HEK293 (cell line): Measurements from ENCODE around the gene CCT8.

ENCODE experiments used
- CTCF ChIA-PET: fragments of 350-600 bp; formaldehyde crosslinking; extraction: SDS; loops from one replicate; lab custom pipeline; 2021; ENCODE audit warnings: antibody characterized with exemption; lab: Yijun Ruan, JAX
- POLR2A ChIA-PET: fragments of 300-600 bp; formaldehyde crosslinking; extraction: SDS; loops from one replicate; lab custom pipeline; 2020; ENCODE audit warnings: antibody characterized with exemption, inconsistent platforms; lab: Yijun Ruan, JAX
- H3K27ac ChIP-seq: fragments of 200-500 bp; sonication (Bioruptor generic); 2 replicates; pipeline ENCODE4 v1.5.1; 2014; ENCODE audit warnings: low read depth, low read length, control low read depth, inconsistent platforms; ENCODE audit errors: extremely low read depth
- H3K36me3 ChIP-seq, 2 experiments: fragments of 200-500 bp in 1 of 2; sonication (Bioruptor generic) in 1 of 2; 1 replicate in 1 of 2; 2 replicates in 1 of 2; pipeline ENCODE4 v1.5.1; 2014 to 2017; ENCODE audit warnings: inconsistent platforms in 2 of 2, low read length in 2 of 2; ENCODE audit not compliant: control insufficient read depth in 2 of 2, insufficient read depth in 1 of 2
- H3K4me1 ChIP-seq: fragments of 200-500 bp; sonication (Bioruptor generic); 2 replicates; pipeline ENCODE4 v1.5.1; 2014; ENCODE audit warnings: mild to moderate bottlenecking, low read length, inconsistent platforms; ENCODE audit not compliant: control insufficient read depth, insufficient read depth
- H3K4me3 ChIP-seq: 2 replicates; pipeline ENCODE4 v1.5.1; 2011; ENCODE audit warnings: low read depth, mild to moderate bottlenecking, control low read depth, low read length, moderate library complexity
- H3K9me3 ChIP-seq: fragments of 200-500 bp; sonication (Bioruptor generic); 2 replicates; pipeline ENCODE4 v1.5.1; 2014; ENCODE audit warnings: low read depth, low read length, inconsistent platforms; ENCODE audit not compliant: control insufficient read depth, insufficient read depth
- FEZF1 ChIP-seq: fragments of 450-650 bp; formaldehyde crosslinking; IDR thresholded peaks from 2 replicates; pipeline ENCODE4 v1.5.1; 2016; ENCODE audit warnings: missing biosample characterization, missing genetic modification characterization
- MZF1 ChIP-seq: fragments of 450-650 bp; formaldehyde crosslinking; IDR thresholded peaks from 2 replicates; pipeline ENCODE4 v1.5.1; 2017; ENCODE audit warnings: missing biosample characterization, missing genetic modification characterization, borderline replicate concordance
- OSR2 ChIP-seq: fragments of 450-650 bp; formaldehyde crosslinking; IDR thresholded peaks from 2 replicates; pipeline ENCODE4 v1.5.1; 2016; ENCODE audit warnings: missing biosample characterization, missing genetic modification characterization
- PRDM6 ChIP-seq: fragments of 450-650 bp; formaldehyde crosslinking; IDR thresholded peaks from 2 replicates; pipeline ENCODE4 v1.5.1; 2017; ENCODE audit warnings: missing biosample characterization, missing genetic modification characterization
- REPIN1 ChIP-seq: fragments of 450-650 bp; formaldehyde crosslinking; IDR thresholded peaks from 2 replicates; pipeline ENCODE4 v1.5.1; 2017; ENCODE audit warnings: missing biosample characterization, missing genetic modification characterization, low read depth
- WT1 ChIP-seq: fragments of 450-650 bp; formaldehyde crosslinking; IDR thresholded peaks from 2 replicates; pipeline ENCODE4 v1.5.1; 2016; ENCODE audit warnings: missing biosample characterization, missing genetic modification characterization
- YY2 ChIP-seq: fragments of 450-650 bp; formaldehyde crosslinking; IDR thresholded peaks from 2 replicates; pipeline ENCODE4 v1.5.1; 2016; ENCODE audit warnings: missing biosample characterization, missing genetic modification characterization
- ZIC2 ChIP-seq: fragments of 450-650 bp; formaldehyde crosslinking; IDR thresholded peaks from 2 replicates; pipeline ENCODE4 v1.5.1; 2016; ENCODE audit warnings: missing biosample characterization, missing genetic modification characterization
- ZNF324 ChIP-seq: fragments of 450-650 bp; formaldehyde crosslinking; IDR thresholded peaks from 2 replicates; pipeline ENCODE4 v1.5.1; 2016; ENCODE audit warnings: missing biosample characterization, missing genetic modification characterization
- ZNF341 ChIP-seq: fragments of 450-650 bp; formaldehyde crosslinking; IDR thresholded peaks from 2 replicates; pipeline ENCODE4; 2016; ENCODE audit warnings: low read depth, missing biosample characterization, missing genetic modification characterization
- ZNF354C ChIP-seq: fragments of 450-650 bp; formaldehyde crosslinking; IDR thresholded peaks from 2 replicates; pipeline ENCODE4 v1.5.1; 2016; ENCODE audit warnings: missing biosample characterization, missing genetic modification characterization, low read depth, borderline replicate concordance
- ZNF394 ChIP-seq: fragments of 450-650 bp; formaldehyde crosslinking; IDR thresholded peaks from 2 replicates; pipeline ENCODE4 v1.5.1; 2016; ENCODE audit warnings: missing biosample characterization, missing genetic modification characterization, mild to moderate bottlenecking, moderate library complexity, borderline replicate concordance
- ZNF521 ChIP-seq: fragments of 450-650 bp; formaldehyde crosslinking; IDR thresholded peaks from 2 replicates; pipeline ENCODE4 v1.5.1; 2017; ENCODE audit warnings: missing biosample characterization, mild to moderate bottlenecking, missing genetic modification characterization
- ZNF560 ChIP-seq: fragments of 450-650 bp; formaldehyde crosslinking; IDR thresholded peaks from 2 replicates; pipeline ENCODE4 v1.5.1; 2017; ENCODE audit warnings: missing biosample characterization, missing genetic modification characterization, borderline replicate concordance
- ZNF580 ChIP-seq: fragments of 450-650 bp; formaldehyde crosslinking; IDR thresholded peaks from 2 replicates; pipeline ENCODE4 v1.5.1; 2016; ENCODE audit warnings: missing biosample characterization, missing genetic modification characterization
- ZNF777 ChIP-seq: fragments of 450-650 bp; formaldehyde crosslinking; IDR thresholded peaks from 2 replicates; pipeline ENCODE4 v1.5.1; 2017; ENCODE audit warnings: missing biosample characterization, missing genetic modification characterization, borderline replicate concordance
- ZNF791 ChIP-seq: fragments of 450-650 bp; formaldehyde crosslinking; IDR thresholded peaks from 2 replicates; pipeline ENCODE4 v1.5.1; 2016; ENCODE audit warnings: missing biosample characterization, missing genetic modification characterization
- TF ChIP-seq, protein P1 (sequence below): fragments of 450-650 bp; formaldehyde crosslinking; conservative IDR thresholded peaks from 2 replicates; pipeline ENCODE4 v1.5.1; 2016; ENCODE audit warnings: low read depth, missing biosample characterization, missing genetic modification characterization

The CCT8 gene

DNA sequence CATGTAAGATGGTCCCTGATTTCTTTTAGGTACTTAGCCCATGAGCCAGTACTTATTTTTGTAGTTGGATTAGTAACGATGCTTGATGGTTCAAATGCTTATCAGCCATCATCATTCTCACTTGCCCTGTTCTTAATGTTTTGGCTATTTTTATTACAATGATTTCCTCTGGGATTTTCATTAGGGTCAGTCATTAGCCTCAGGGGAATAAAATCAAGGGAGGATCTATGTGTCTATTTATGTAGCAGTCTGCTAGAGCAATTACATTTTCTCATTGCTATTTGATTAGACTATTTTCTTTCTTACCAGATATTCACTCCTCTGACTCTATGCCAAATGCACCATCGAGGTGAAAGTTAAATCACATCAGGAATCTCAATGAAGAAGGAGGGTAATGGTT lies 10.9 kb upstream of the CCT8 start:
- POLR2A ChIA-PET, result no interaction called here
- Histone ChIP-seq H3K9me3 (no peaks in the 10 kb centered on the region), H3K36me3 (no peaks in the 10 kb centered on the region), H3K4me1 (0 out of 2 replicates have a peak, but pooled peaks cover 8% of the 10 kb centered on the region), H3K27ac (no peak overlapping the region), H3K4me3 (no peak overlapping the region)
- CTCF ChIA-PET, result interaction anchor here (4.4 kb wide), 1 partner anchor 286 kb away, joined by 39 read pairs; no protein-coding TSS in a partner anchor
- TF ChIP-seq PRDM6 (0 out of 2 replicates have a peak, but pooled peaks have one; percentile 7), OSR2 (tag by site-specific recombination) (peak; percentile 15; the same call in 1 of the 2 replicates), WT1 (peak; percentile 43; the same call in 1 of the 2 replicates), ZNF560 (no peak), ZNF521 (no peak)

DNA sequence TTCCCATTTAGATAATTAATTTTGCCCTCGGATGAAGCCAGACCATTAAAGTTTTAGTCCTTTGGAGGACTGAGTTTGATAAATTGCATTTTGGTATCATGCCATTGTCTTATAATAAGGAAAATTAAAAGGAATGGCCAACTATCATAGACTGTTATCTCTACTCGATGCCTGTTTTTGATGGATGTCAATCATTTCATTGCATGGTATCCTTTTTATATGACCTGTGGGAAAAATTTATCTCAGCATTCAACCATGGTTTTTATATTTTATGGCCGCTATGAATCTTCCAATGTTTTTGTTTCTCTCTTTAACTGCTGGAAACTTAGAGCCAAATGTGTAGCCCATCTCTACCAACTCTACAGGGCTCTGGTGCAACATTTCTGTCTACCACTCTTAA lies 9.9 kb upstream of the CCT8 start:
- Histone ChIP-seq H3K4me1 (0 out of 2 replicates have a peak, but pooled peaks cover 8% of the 10 kb centered on the region), H3K4me3 (no peak overlapping the region), H3K36me3 (no peaks in the 10 kb centered on the region)
- CTCF ChIA-PET, result interaction anchor here (0.6 to 1.0 kb wide), 2 partner anchors 81 to 292 kb away, joined by 4 read pairs; no protein-coding TSS in a partner anchor
- TF ChIP-seq PRDM6 (peak; percentile 27; the same call in 1 of the 2 replicates), MZF1 (tag by site-specific recombination) (no peak)
- TF ChIP-seq, all 188 proteins: peak for 1
- no peaks in the 10 kb centered on the region for H3K9me3 ChIP-seq
- POLR2A ChIA-PET, result interaction anchor here (1.5 kb wide), 1 partner anchor 59 kb away, joined by 3 read pairs; the partner anchor contains the start of gene USP16
- no peak overlapping the region for H3K27ac ChIP-seq

DNA sequence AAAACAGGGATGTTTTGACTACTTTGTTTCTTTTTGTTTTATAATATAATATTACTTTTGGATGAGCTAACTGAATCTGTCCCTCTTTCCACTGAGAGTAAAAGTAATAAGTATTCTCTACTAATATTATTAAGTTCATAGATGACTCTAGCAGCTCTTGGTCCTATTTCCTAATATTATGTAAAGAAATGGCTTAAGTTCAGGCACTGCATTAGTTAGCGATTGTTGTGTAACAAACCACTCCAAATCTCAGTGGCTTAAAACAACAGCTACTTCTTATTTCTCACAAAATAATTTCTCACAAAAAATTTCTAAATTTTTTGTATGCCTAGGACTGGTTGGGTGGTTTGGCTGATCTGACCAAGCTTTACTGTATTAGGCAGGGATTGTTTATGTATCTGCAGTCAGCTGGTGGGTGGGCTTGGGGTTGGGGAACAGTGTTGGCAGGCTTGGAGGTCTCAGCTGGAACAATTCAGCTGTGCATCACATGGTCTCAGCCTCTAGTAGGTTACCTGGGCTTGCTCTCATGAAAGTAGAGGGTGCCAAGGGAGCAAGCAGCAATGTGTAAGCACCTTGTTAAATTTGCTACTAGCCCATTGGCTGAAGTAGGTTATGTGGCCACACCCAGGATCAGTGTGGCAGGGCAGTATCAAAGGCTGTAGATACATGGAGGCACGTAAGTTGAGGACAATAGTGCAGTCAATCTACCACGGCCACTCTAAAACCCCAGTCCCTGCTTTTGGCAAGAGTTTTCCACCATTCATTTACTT lies 8.8 kb upstream of the CCT8 start:
- Histone ChIP-seq H3K4me3 (no peak overlapping the region), H3K9me3 (no peaks in the 10 kb centered on the region), H3K36me3 (no peaks in the 10 kb centered on the region), H3K27ac (no peak overlapping the region), H3K4me1 (0 out of 2 replicates have a peak, but pooled peaks cover 8% of the 10 kb centered on the region)
- no peak for TF ChIP-seq FEZF1 (tag by site-specific recombination)
- TF ChIP-seq ZNF777 (tag by site-specific recombination), result no peak
- TF ChIP-seq WT1, result no peak
- TF ChIP-seq ZNF341 (tag by site-specific recombination), result no peak
- TF ChIP-seq ZIC2, result no peak
- POLR2A ChIA-PET, result interaction anchor here (0.5 to 1.5 kb wide), 3 partner anchors 9 to 282 kb away, joined by 3 to 5 read pairs (median 3); partner anchors contain the start of genes CCT8 and USP16
- CTCF ChIA-PET, result interaction anchor here (0.6 to 1.3 kb wide), 3 partner anchors 82 to 1227 kb away, joined by 3 to 4 read pairs (median 3); no protein-coding TSS in a partner anchor

- Histone ChIP-seq H3K27ac (no peak overlapping the region), H3K9me3 (no peaks in the 10 kb centered on the region), H3K36me3 (no peaks in the 10 kb centered on the region), H3K4me3 (no peak overlapping the region), H3K4me1 (peaks cover 10% of the 10 kb centered on the region; the same call in 1 of the 2 replicates)
- POLR2A ChIA-PET, result interaction anchor here (1.2 kb wide), 1 partner anchor 35 kb away, joined by 3 read pairs; no protein-coding TSS in a partner anchor
- CTCF ChIA-PET, result interaction anchor here (0.6 to 2.1 kb wide), 4 partner anchors 8 to 296 kb away, joined by 3 to 7 read pairs (median 5); no protein-coding TSS in a partner anchor
- TF ChIP-seq ZNF791 (tag by site-specific recombination) (no peak), YY2 (tag by site-specific recombination) (no peak), ZNF580 (tag by site-specific recombination) (no peak), ZNF394 (tag by site-specific recombination) (peak; percentile 22; the same call in 1 of the 2 replicates), ZNF324 (0 out of 2 replicates have a peak, but pooled peaks have one; percentile 52), ZNF354C (tag by site-specific recombination) (no peak), REPIN1 (tag by site-specific recombination) (no peak)
- TF ChIP-seq, protein P1, sequence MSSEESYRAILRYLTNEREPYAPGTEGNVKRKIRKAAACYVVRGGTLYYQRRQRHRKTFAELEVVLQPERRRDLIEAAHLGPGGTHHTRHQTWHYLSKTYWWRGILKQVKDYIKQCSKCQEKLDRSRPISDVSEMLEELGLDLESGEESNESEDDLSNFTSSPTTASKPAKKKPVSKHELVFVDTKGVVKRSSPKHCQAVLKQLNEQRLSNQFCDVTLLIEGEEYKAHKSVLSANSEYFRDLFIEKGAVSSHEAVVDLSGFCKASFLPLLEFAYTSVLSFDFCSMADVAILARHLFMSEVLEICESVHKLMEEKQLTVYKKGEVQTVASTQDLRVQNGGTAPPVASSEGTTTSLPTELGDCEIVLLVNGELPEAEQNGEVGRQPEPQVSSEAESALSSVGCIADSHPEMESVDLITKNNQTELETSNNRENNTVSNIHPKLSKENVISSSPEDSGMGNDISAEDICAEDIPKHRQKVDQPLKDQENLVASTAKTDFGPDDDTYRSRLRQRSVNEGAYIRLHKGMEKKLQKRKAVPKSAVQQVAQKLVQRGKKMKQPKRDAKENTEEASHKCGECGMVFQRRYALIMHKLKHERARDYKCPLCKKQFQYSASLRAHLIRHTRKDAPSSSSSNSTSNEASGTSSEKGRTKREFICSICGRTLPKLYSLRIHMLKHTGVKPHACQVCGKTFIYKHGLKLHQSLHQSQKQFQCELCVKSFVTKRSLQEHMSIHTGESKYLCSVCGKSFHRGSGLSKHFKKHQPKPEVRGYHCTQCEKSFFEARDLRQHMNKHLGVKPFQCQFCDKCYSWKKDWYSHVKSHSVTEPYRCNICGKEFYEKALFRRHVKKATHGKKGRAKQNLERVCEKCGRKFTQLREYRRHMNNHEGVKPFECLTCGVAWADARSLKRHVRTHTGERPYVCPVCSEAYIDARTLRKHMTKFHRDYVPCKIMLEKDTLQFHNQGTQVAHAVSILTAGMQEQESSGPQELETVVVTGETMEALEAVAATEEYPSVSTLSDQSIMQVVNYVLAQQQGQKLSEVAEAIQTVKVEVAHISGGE (tag by site-specific recombination), result 0 out of 2 replicates have a peak, but pooled peaks have one; percentile 25
Observed at GRCh38 chr21:29080454-29080941, 7.0 kb upstream of the CCT8 start.
